ENCODE measurements around the gene ZSCAN5C.
"Not testable (repeated sequence)": the region's sequence is repeated elsewhere in the genome, so short reads cannot be mapped to it uniquely, and the experiment has no call there.

ZSCAN5C gene

GRCh38 chr19:56222901-56223300 lies 20.8 kb downstream of the ZSCAN5C start:
- Histone ChIP-seq H3K27me3 (ENCODE audit: control insufficient read depth in 1 of 2, insufficient read depth in 2 of 2, low read length in 2 of 2) (peaks cover 0 to under 1% of the 10 kb centered on the region in 2 donors), H3K36me3 (ENCODE audit: insufficient read depth, low read length) (no peaks in the 10 kb centered on the region), H3K9ac (ENCODE audit: low read length) (no peak overlapping the region), H3K4me1 (ENCODE audit: insufficient read depth, low read length) (no peaks in the 10 kb centered on the region), H3K4me3 (ENCODE audit: low read depth in 1 of 2, low read length in 2 of 2) (no peak overlapping the region), H3K27ac (ENCODE audit: low read depth, low read length) (no peak overlapping the region), H3K9me3 (ENCODE audit: low read length) (no peaks in the 10 kb centered on the region)

GRCh38 chr19:56223481-56223880 lies 21.4 kb downstream of the ZSCAN5C start:
- Histone ChIP-seq H3K27me3 (ENCODE audit: control insufficient read depth in 1 of 2, insufficient read depth in 2 of 2, low read length in 2 of 2) (no peaks in the 10 kb centered on the region), H3K9ac (ENCODE audit: low read length) (no peak overlapping the region), H3K4me3 (ENCODE audit: low read depth in 1 of 2, low read length in 2 of 2) (no peak overlapping the region), H3K4me1 (ENCODE audit: insufficient read depth, low read length) (no peaks in the 10 kb centered on the region), H3K9me3 (ENCODE audit: low read length) (no peaks in the 10 kb centered on the region), H3K36me3 (ENCODE audit: insufficient read depth, low read length) (no peaks in the 10 kb centered on the region), H3K27ac (ENCODE audit: low read depth, low read length) (no peak overlapping the region)

- no peaks in the 10 kb centered on the region for H3K4me1 ChIP-seq (ENCODE audit: insufficient read depth, low read length)
- H3K9me3 ChIP-seq (ENCODE audit: low read length), result no peaks in the 10 kb centered on the region
- H3K4me3 ChIP-seq (ENCODE audit: low read depth in 1 of 2, low read length in 2 of 2), result no peak overlapping the region
- no peaks in the 10 kb centered on the region for H3K27me3 ChIP-seq (ENCODE audit: control insufficient read depth in 1 of 2, insufficient read depth in 2 of 2, low read length in 2 of 2)
- no peaks in the 10 kb centered on the region for H3K36me3 ChIP-seq (ENCODE audit: insufficient read depth, low read length)
- no peak overlapping the region for H3K9ac ChIP-seq (ENCODE audit: low read length)
- no peak overlapping the region for H3K27ac ChIP-seq (ENCODE audit: low read depth, low read length)
Observed at GRCh38 chr19:56245121-56245740, 43.2 kb downstream of the ZSCAN5C start.

GRCh38 chr19:56245764-56246163 lies 43.7 kb downstream of the ZSCAN5C start:
- H3K9ac ChIP-seq (ENCODE audit: low read length); H3K27ac ChIP-seq (ENCODE audit: low read depth, low read length); H3K36me3 ChIP-seq (ENCODE audit: insufficient read depth, low read length); H3K4me3 ChIP-seq (ENCODE audit: low read depth in 1 of 2, low read length in 2 of 2); H3K4me1 ChIP-seq (ENCODE audit: insufficient read depth, low read length); H3K9me3 ChIP-seq (ENCODE audit: low read length); H3K27me3 ChIP-seq (ENCODE audit: control insufficient read depth in 1 of 2, insufficient read depth in 2 of 2, low read length in 2 of 2): not testable (repeated sequence)

- H3K4me3 ChIP-seq (ENCODE audit: low read depth in 1 of 2, low read length in 2 of 2); H3K9ac ChIP-seq (ENCODE audit: low read length); H3K36me3 ChIP-seq (ENCODE audit: insufficient read depth, low read length); H3K27ac ChIP-seq (ENCODE audit: low read depth, low read length); H3K4me1 ChIP-seq (ENCODE audit: insufficient read depth, low read length); H3K27me3 ChIP-seq (ENCODE audit: control insufficient read depth in 1 of 2, insufficient read depth in 2 of 2, low read length in 2 of 2); H3K9me3 ChIP-seq (ENCODE audit: low read length): not testable (repeated sequence)
Observed at GRCh38 chr19:56248736-56249338, 46.8 kb downstream of the ZSCAN5C start.

- Histone ChIP-seq H3K27me3 (ENCODE audit: control insufficient read depth in 1 of 2, insufficient read depth in 2 of 2, low read length in 2 of 2) (no peaks in the 10 kb centered on the region), H3K9ac (ENCODE audit: low read length) (no peak overlapping the region), H3K4me1 (ENCODE audit: insufficient read depth, low read length) (no peaks in the 10 kb centered on the region), H3K4me3 (ENCODE audit: low read depth in 1 of 2, low read length in 2 of 2) (no peak overlapping the region), H3K9me3 (ENCODE audit: low read length) (no peaks in the 10 kb centered on the region), H3K36me3 (ENCODE audit: insufficient read depth, low read length) (no peaks in the 10 kb centered on the region), H3K27ac (ENCODE audit: low read depth, low read length) (no peak overlapping the region)
Observed at GRCh38 chr19:56252699-56253422, 50.8 kb downstream of the ZSCAN5C start.

- Histone ChIP-seq H3K4me1 (ENCODE audit: insufficient read depth, low read length) (no peaks in the 10 kb centered on the region), H3K27ac (ENCODE audit: low read depth, low read length) (no peak overlapping the region), H3K36me3 (ENCODE audit: insufficient read depth, low read length) (no peaks in the 10 kb centered on the region), H3K9ac (ENCODE audit: low read length) (no peak overlapping the region), H3K9me3 (ENCODE audit: low read length) (no peaks in the 10 kb centered on the region), H3K27me3 (ENCODE audit: control insufficient read depth in 1 of 2, insufficient read depth in 2 of 2, low read length in 2 of 2) (no peaks in the 10 kb centered on the region), H3K4me3 (ENCODE audit: low read depth in 1 of 2, low read length in 2 of 2) (no peak overlapping the region)
Observed at GRCh38 chr19:56253737-56254136, 51.7 kb downstream of the ZSCAN5C start.

- H3K4me1 ChIP-seq (ENCODE audit: insufficient read depth, low read length), result no peaks in the 10 kb centered on the region
- H3K36me3 ChIP-seq (ENCODE audit: insufficient read depth, low read length), result no peaks in the 10 kb centered on the region
- no peaks in the 10 kb centered on the region for H3K27me3 ChIP-seq (ENCODE audit: control insufficient read depth in 1 of 2, insufficient read depth in 2 of 2, low read length in 2 of 2)
Observed at GRCh38 chr19:56258272-56258671, 56.2 kb downstream of the ZSCAN5C start.

More at GRCh38 chr19:56258272-56258671, 56.2 kb downstream of the ZSCAN5C start:
- Histone ChIP-seq H3K9ac (ENCODE audit: low read length) (no peak overlapping the region), H3K27ac (ENCODE audit: low read depth, low read length) (no peak overlapping the region), H3K4me3 (ENCODE audit: low read depth in 1 of 2, low read length in 2 of 2) (no peak overlapping the region), H3K9me3 (ENCODE audit: low read length) (no peaks in the 10 kb centered on the region)
